ENCODE data around the gene GAS2L2. TPM values are rescaled to one million over a fixed set of nuclear protein-coding genes. Genes with fewer than 3 reads are reported as not detected.

GAS2L2 gene
- total and polyA plus RNA-seq, 8 donors = under 0.01 to 0.05 TPM; not detected in 6

DNA sequence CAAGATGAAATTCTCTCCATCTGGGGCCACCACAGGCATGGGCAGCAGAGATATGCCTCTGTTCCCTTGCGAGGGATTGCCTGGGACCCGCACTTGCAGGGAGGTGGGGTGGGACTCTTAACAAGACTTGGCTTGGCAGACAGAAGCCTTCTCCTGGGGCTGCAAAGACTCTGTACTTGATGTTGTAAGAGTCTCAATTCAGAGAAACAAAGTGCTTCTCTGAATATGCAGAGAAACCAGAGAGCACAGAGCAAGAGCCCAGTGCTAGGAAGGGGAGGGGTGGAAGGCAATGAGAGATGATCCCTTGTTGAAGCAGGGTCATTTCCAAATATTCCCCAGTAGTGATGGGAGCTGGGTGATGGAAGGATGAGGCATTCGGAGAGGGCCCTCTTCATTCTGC, 40.2 kb upstream of the GAS2L2 start:
- Histone ChIP-seq H3K27ac (peak overlapping the region in 2 of 5 donors; percentile 22 to 27), H3K9me3 (no peaks in the 10 kb centered on the region), H3K27me3 (peaks cover 0 to 50% (median 7%) of the 10 kb centered on the region in 3 donors), H3K4me3 (peak overlapping the region in 1 of 4 donors; percentile 84), H3K4me1 (peaks cover 17 to 60% (median 31%) of the 10 kb centered on the region in 4 donors), H3K36me3 (no peaks in the 10 kb centered on the region)
- TF ChIP-seq CTCF (IDR thresholded peaks at IDR 0.05) (no peak), POLR2AphosphoS5 (IDR thresholded peaks at IDR 0.05) (no peak), EP300 (IDR thresholded peaks at IDR 0.05) (no peak), POLR2A (IDR thresholded peaks at IDR 0.05) (no peak)
- WGBS, 5 donors = 67 to 88% (median 83%) methylated on average over 3 of the region's 3 CpGs
- intact Hi-C loops (cut with DNase I; ENCODE audit: low total_unique reads) = no loop called here
- peak in 1 of 2 donors; percentile 20 for DNase-seq

DNA sequence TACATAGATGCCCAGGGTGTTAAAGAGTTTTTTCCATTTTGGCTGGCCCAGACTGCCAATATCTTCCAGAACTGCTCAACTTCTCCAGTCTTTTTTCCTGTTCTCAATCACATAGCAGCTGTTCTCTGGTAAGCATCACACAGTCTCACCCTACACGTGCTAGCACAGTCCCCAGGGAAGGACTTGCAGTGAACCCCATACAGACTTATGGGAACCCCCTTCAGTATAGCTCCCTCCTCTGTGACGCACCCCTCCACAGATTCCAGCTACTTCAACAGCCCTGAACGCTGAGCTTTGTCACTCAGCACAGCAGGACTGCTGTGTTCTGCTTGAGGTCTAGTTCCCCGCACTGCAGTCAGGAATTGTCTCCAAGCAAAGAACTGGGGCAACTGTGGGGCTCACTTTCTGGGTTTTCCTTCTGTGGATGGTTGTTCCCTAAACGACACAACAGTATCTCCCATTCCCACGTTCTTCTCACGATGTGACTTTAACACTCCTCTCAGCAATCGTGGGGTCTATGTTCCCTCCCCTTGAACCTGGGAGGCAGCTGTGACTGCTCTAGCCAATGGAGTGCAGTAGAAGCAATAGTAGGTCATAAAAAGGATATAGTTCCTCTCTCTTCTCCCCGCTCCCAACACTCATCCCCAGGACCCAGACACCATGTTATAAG, 38.8 kb upstream of the GAS2L2 start:
- DNase-seq = no peak
- TF ChIP-seq POLR2AphosphoS5 (IDR thresholded peaks at IDR 0.05) = no peak
- no peak for TF ChIP-seq EP300 (IDR thresholded peaks at IDR 0.05)
- no peak for TF ChIP-seq POLR2A (IDR thresholded peaks at IDR 0.05)
- no peak for TF ChIP-seq CTCF (IDR thresholded peaks at IDR 0.05)
- WGBS, 5 donors = 77 to 86% (median 81%) methylated on average over 9 of the region's 9 CpGs

GRCh38 chr17:35790841-35791240, 37.8 kb upstream of the GAS2L2 start:
- Histone ChIP-seq H3K4me1 (peaks cover 29 to 71% (median 47%) of the 10 kb centered on the region in 4 donors), H3K27ac (no peak overlapping the region), H3K9me3 (no peaks in the 10 kb centered on the region), H3K36me3 (no peaks in the 10 kb centered on the region), H3K27me3 (peaks cover 0 to 28% (median 7%) of the 10 kb centered on the region in 3 donors), H3K4me3 (no peak overlapping the region)
- no peak for TF ChIP-seq EP300 (IDR thresholded peaks at IDR 0.05)
- no peak for TF ChIP-seq POLR2A (IDR thresholded peaks at IDR 0.05)
- no peak for TF ChIP-seq POLR2AphosphoS5 (IDR thresholded peaks at IDR 0.05)
- TF ChIP-seq CTCF (IDR thresholded peaks at IDR 0.05) = no peak
- WGBS, 5 donors = 87 to 97% (median 88%) methylated on average over 3 of the region's 3 CpGs
- intact Hi-C loops (cut with DNase I; ENCODE audit: low total_unique reads) = no loop called here
- DNase-seq = no peak

More for the DNA sequence above, 38.8 kb upstream of the GAS2L2 start:
- peaks cover 29 to 71% (median 45%) of the 10 kb centered on the region in 4 donors for H3K4me1 ChIP-seq
- H3K9me3 ChIP-seq = no peaks in the 10 kb centered on the region
- peak overlapping the region in 1 of 5 donors; percentile 13 for H3K27ac ChIP-seq
- no peaks in the 10 kb centered on the region for H3K36me3 ChIP-seq
- peaks cover 0 to 36% (median 7%) of the 10 kb centered on the region in 3 donors for H3K27me3 ChIP-seq
- no peak overlapping the region for H3K4me3 ChIP-seq
- intact Hi-C loops (cut with DNase I; ENCODE audit: low total_unique reads) = no loop called here

DNA sequence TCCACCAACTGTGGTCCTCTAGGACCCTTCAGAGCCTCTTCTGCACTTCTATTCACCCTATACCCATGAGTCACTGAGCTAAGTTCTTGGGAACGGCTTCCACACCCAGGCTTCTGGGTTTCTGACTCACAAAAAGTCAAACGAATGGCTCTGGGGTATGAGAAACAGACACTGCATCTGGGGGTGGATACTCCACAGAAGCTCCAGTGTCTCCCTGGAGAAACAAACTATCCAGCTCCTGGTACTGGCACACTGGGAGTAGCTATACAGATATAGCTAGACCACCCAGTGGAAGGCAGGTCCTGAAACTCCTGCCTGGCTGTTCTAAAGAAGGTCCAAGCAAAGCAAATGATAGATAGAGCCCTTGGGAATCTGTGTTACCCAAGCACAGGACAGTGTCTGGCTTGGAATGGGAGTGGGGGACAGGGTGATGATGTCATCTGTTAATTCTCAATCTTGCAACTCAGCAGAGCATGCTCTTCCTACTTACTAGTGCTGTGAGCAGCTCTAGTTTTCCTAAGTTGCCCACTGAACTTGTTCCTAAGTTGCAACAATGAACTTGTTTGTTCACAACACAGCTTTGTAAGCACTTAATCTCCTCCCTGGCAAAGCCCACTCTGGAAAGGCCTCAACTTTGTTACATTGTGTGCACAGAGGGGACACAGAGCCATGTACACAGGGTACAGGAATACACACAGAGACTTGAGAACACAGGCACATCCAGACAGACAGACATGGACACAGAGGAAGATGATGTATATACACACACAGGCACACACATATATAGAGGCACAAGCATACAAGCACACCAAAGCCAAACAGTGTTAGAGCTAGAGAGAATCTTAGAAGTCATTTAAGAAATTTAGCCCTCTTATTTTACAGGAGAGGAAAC, 35.7 kb upstream of the GAS2L2 start:
- H3K27me3 ChIP-seq = peaks cover 0 to 6% (median 0%) of the 10 kb centered on the region in 3 donors
- H3K4me1 ChIP-seq = peaks cover 27 to 71% (median 48%) of the 10 kb centered on the region in 4 donors
- WGBS, 5 donors = 28 to 43% (median 33%) methylated on average over 2 of the region's 2 CpGs
- DNase-seq = peak in 1 of 2 donors; percentile 66
- no peak overlapping the region for H3K4me3 ChIP-seq
- H3K9me3 ChIP-seq = no peaks in the 10 kb centered on the region
- H3K36me3 ChIP-seq = no peaks in the 10 kb centered on the region
- TF ChIP-seq POLR2A (IDR thresholded peaks at IDR 0.05) = no peak
- peak in 1 of 3 donors; percentile 45 for TF ChIP-seq POLR2AphosphoS5 (IDR thresholded peaks at IDR 0.05)
- H3K27ac ChIP-seq = peak overlapping the region; percentile 43 to 76 (median 73)
- intact Hi-C loops (cut with DNase I; ENCODE audit: low total_unique reads) = no loop called here

All from stomach (tissue), 9 donors.